GM18907 (cell line): ENCODE measurements around the gene ACADSB.
A peak's percentile ranks its signal among the peaks of the same experiment; 100 is the strongest.

Experiments used
- ATAC-seq: cut with Tn5 transposase; IDR thresholded peaks from one replicate; pipeline ENCODE4 v1.9.1; 2021; ENCODE audit warnings: mild to moderate bottlenecking, moderate library complexity; ENCODE audit not compliant: unreplicated experiment

The ACADSB gene

GRCh38 chr10:123038782-123039631 lies 30.2 kb downstream of the ACADSB start:
- peak; percentile 68 for ATAC-seq

- no peak for ATAC-seq
These were observed 30.8 kb downstream of the ACADSB start for GRCh38 chr10:123039632-123039930.

GRCh38 chr10:123042708-123043408 lies 34.1 kb downstream of the ACADSB start:
- no peak for ATAC-seq

- peak; percentile 62 for ATAC-seq
These were observed 34.7 kb downstream of the ACADSB start for GRCh38 chr10:123043409-123043925.

GRCh38 chr10:123044391-123044790 lies 35.6 kb downstream of the ACADSB start:
- no peak for ATAC-seq

- no peak for ATAC-seq
These were observed 37.3 kb downstream of the ACADSB start for GRCh38 chr10:123045961-123046731.

- no peak for ATAC-seq
These were observed 49.2 kb downstream of the ACADSB start for GRCh38 chr10:123057968-123058367.

GRCh38 chr10:123061865-123062264 lies 53.1 kb downstream of the ACADSB start:
- no peak for ATAC-seq

GRCh38 chr10:123062726-123063125 lies 53.9 kb downstream of the ACADSB start:
- ATAC-seq: no peak

GRCh38 chr10:123068087-123068853 lies 59.5 kb downstream of the ACADSB start:
- no peak for ATAC-seq

- no peak for ATAC-seq
These were observed 60.6 kb downstream of the ACADSB start for GRCh38 chr10:123069246-123069986.

GRCh38 chr10:123073187-123073586 lies 64.4 kb downstream of the ACADSB start:
- ATAC-seq: no peak

- no peak for ATAC-seq
These were observed 65.4 kb downstream of the ACADSB start for GRCh38 chr10:123074215-123074614.

- no peak for ATAC-seq
These were observed 73.1 kb downstream of the ACADSB start for GRCh38 chr10:123081896-123082295.

GRCh38 chr10:123083811-123084210 lies 75.0 kb downstream of the ACADSB start:
- no peak for ATAC-seq

- ATAC-seq: no peak
These were observed 77.5 kb downstream of the ACADSB start for GRCh38 chr10:123086281-123086680.

- no peak for ATAC-seq
These were observed 78.5 kb downstream of the ACADSB start for GRCh38 chr10:123087348-123087747.

- no peak for ATAC-seq
These were observed 79.0 kb downstream of the ACADSB start for GRCh38 chr10:123087786-123088185.

GRCh38 chr10:123092635-123093414 lies 84.0 kb downstream of the ACADSB start:
- ATAC-seq: no peak
